Measurements from ENCODE around the gene SWI5.

The SWI5 gene

GRCh38 chr9:128314697-128315096 is 38.6 kb downstream of the SWI5 start:
- Mint-ChIP-seq H3K4me3 (no peak overlapping the region), H3K36me3 (ENCODE audit: low read depth) (peaks cover 52% of the 10 kb centered on the region), H3K4me1 (no peaks in the 10 kb centered on the region), H3K9me3 (no peaks in the 10 kb centered on the region), H3K27me3 (ENCODE audit: low read depth, poor library complexity) (no peaks in the 10 kb centered on the region), H3K27ac (no peak overlapping the region)
- DNase-seq = no peak
- TF ChIP-seq, protein P1, sequence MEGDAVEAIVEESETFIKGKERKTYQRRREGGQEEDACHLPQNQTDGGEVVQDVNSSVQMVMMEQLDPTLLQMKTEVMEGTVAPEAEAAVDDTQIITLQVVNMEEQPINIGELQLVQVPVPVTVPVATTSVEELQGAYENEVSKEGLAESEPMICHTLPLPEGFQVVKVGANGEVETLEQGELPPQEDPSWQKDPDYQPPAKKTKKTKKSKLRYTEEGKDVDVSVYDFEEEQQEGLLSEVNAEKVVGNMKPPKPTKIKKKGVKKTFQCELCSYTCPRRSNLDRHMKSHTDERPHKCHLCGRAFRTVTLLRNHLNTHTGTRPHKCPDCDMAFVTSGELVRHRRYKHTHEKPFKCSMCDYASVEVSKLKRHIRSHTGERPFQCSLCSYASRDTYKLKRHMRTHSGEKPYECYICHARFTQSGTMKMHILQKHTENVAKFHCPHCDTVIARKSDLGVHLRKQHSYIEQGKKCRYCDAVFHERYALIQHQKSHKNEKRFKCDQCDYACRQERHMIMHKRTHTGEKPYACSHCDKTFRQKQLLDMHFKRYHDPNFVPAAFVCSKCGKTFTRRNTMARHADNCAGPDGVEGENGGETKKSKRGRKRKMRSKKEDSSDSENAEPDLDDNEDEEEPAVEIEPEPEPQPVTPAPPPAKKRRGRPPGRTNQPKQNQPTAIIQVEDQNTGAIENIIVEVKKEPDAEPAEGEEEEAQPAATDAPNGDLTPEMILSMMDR (IDR thresholded peaks at IDR 0.05) = no peak

- Mint-ChIP-seq H3K27ac (no peak overlapping the region), H3K4me3 (no peak overlapping the region), H3K9me3 (no peaks in the 10 kb centered on the region), H3K4me1 (no peaks in the 10 kb centered on the region), H3K36me3 (ENCODE audit: low read depth) (peaks cover 40% of the 10 kb centered on the region), H3K27me3 (ENCODE audit: low read depth, poor library complexity) (no peaks in the 10 kb centered on the region)
- no peak for DNase-seq
- TF ChIP-seq, protein P1 (IDR thresholded peaks at IDR 0.05) = no peak
Observed at GRCh38 chr9:128316421-128316820, 40.3 kb downstream of the SWI5 start.

DNA sequence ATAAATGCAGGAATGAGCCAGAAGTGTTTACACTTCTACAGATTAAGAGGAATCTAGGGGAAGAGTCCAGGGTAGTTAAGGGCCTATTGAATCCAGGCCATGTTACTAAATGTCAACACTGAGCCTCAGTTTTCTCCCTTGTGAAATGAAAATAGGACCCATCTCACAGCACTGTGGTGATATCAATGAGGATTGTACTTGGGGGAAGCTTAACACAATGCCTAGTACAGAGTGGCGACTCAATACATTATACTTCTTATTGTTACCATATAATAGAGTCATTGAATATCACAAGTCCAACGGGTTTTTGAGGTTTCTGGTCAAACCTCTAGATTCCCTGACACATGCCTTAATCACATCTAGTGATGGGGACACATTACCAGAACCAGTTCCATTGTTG is 41.6 kb downstream of the SWI5 start:
- H3K4me3 Mint-ChIP-seq = no peak overlapping the region
- no peaks in the 10 kb centered on the region for H3K9me3 Mint-ChIP-seq
- H3K36me3 Mint-ChIP-seq (ENCODE audit: low read depth) = peaks cover 38% of the 10 kb centered on the region
- no peaks in the 10 kb centered on the region for H3K4me1 Mint-ChIP-seq
- H3K27me3 Mint-ChIP-seq (ENCODE audit: low read depth, poor library complexity) = no peaks in the 10 kb centered on the region
- H3K27ac Mint-ChIP-seq = no peak overlapping the region
- no peak for DNase-seq
- TF ChIP-seq, protein P1 (IDR thresholded peaks at IDR 0.05) = no peak

- Mint-ChIP-seq H3K27ac (no peak overlapping the region), H3K36me3 (ENCODE audit: low read depth) (peaks cover 19% of the 10 kb centered on the region), H3K9me3 (no peaks in the 10 kb centered on the region), H3K4me1 (peaks cover 19% of the 10 kb centered on the region), H3K27me3 (ENCODE audit: low read depth, poor library complexity) (peaks cover 4% of the 10 kb centered on the region), H3K4me3 (peak overlapping the region; percentile 97)
- TF ChIP-seq, protein P1 (IDR thresholded peaks at IDR 0.05) = no peak
- no peak for DNase-seq
Observed at GRCh38 chr9:128321343-128321742, 45.3 kb downstream of the SWI5 start.

DNA sequence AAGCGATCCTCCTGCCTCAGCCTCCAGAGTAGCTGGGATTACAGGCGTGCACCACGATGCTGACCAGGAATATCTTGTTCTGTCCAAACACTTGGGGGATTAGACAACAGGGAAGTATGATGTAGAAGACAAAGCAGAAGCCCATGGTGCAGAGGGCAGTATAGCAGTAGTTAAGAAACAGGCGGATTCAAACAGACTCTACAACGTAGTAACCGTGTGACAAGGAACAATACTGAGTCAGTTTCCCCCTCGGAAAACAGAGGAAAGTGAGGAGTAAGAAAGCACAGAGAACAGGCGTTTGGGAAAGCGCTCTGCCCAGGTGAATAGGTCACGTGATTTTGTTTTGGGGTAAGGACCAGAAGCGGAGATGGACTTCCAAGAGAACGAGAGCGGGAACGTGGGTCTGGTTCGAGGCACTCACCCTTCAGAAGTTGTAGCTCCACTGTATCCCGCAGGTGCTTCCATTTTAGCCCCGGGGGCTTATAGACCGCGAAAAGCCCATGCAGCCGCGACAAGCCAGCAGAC is 45.9 kb downstream of the SWI5 start:
- TF ChIP-seq, protein P1 (IDR thresholded peaks at IDR 0.05) = no peak
- peaks cover 13% of the 10 kb centered on the region for H3K36me3 Mint-ChIP-seq (ENCODE audit: low read depth)
- H3K4me1 Mint-ChIP-seq = peaks cover 19% of the 10 kb centered on the region
- H3K9me3 Mint-ChIP-seq = no peaks in the 10 kb centered on the region
- no peak for DNase-seq
- peaks cover 4% of the 10 kb centered on the region for H3K27me3 Mint-ChIP-seq (ENCODE audit: low read depth, poor library complexity)
- H3K27ac Mint-ChIP-seq = no peak overlapping the region
- H3K4me3 Mint-ChIP-seq = peak overlapping the region; percentile 97

- H3K36me3 Mint-ChIP-seq (ENCODE audit: low read depth) = peaks cover 10% of the 10 kb centered on the region
Observed at GRCh38 chr9:128322404-128323211, 46.5 kb downstream of the SWI5 start, which contains the start of the genes COQ4 and TRUB2. Gene COQ4 (plus strand): TSS chr9:128322839. CDS start chr9:128322859, 20 bp downstream. Gene TRUB2 (minus strand): TSS chr9:128322447. CDS start chr9:128322408, 39 bp downstream.

More at GRCh38 chr9:128322404-128323211, 46.5 kb downstream of the SWI5 start, which contains the start of the genes COQ4 and TRUB2:
- DNase-seq = peak; percentile 92
- Mint-ChIP-seq H3K4me1 (peaks cover 19% of the 10 kb centered on the region), H3K4me3 (peak within 1 kb of the TSS; percentile 97), H3K27me3 (ENCODE audit: low read depth, poor library complexity) (peaks cover 4% of the 10 kb centered on the region), H3K27ac (peak within 1 kb of the TSS; percentile 99), H3K9me3 (no peaks in the 10 kb centered on the region)
- TF ChIP-seq, protein P1 (IDR thresholded peaks at IDR 0.05) = no peak

Measured in nephron progenitor cell (in vitro differentiated cells).